Naive thymus-derived CD4-positive, alpha-beta T cell (primary cell): ENCODE data around the gene PTGDR. TPM values are rescaled to one million over a fixed set of nuclear protein-coding genes. Genes with fewer than 3 reads are reported as not detected.
A peak's percentile ranks its signal among the peaks of the same experiment; 100 is the strongest.

Experiments used
- ATAC-seq: fragments of 150-1000 bp; cut with Tn5 transposase; 2 replicates; pipeline ENCODE4 v1.10.0; 2021; ENCODE audit warnings: mild to moderate bottlenecking, moderate library complexity
- CTCF ChIA-PET: fragments of 350-600 bp; sonication (Branson Sonifier 250); formaldehyde crosslinking; loops from one replicate; lab custom pipeline; 2021; ENCODE audit warnings: antibody characterized with exemption; lab: Charles Lee
- POLR2A ChIA-PET: fragments of 350-600 bp; sonication (Branson Sonifier 250); formaldehyde crosslinking; loops from one replicate; lab custom pipeline; 2021; ENCODE audit warnings: antibody characterized with exemption, inconsistent platforms; lab: Charles Lee
- DNase-seq, 9 donors: peaks; one replicate each; pipeline versions ENCODE4 v3.0.0 to v3.0.0-alpha.2; 2020 to 2022; ENCODE audit warnings: mixed read lengths in 1 of 9
- H3K27ac ChIP-seq: one replicate; pipeline ENCODE4 v1.7.0; 2013; ENCODE audit warnings: mild to moderate bottlenecking, low read depth, low read length, moderate library complexity
- H3K27me3 ChIP-seq, 2 donors: one replicate each; pipeline ENCODE4 v1.7.0; 2013; ENCODE audit warnings: low read length in 2 of 2, mild to moderate bottlenecking in 2 of 2, moderate library complexity in 2 of 2; ENCODE audit not compliant: control insufficient read depth in 2 of 2, insufficient read depth in 2 of 2
- H3K36me3 ChIP-seq, 3 experiments: 1 replicate in 2 of 3; 2 replicates in 1 of 3; pipeline ENCODE4 v1.7.0; 2013; ENCODE audit warnings: low read length in 3 of 3, mild to moderate bottlenecking in 3 of 3, moderate library complexity in 1 of 3; ENCODE audit not compliant: insufficient read depth in 3 of 3, control insufficient read depth in 2 of 3
- H3K4me1 ChIP-seq, 2 donors: one replicate each; pipeline ENCODE4 v1.7.0; 2013; ENCODE audit warnings: low read length in 2 of 2, mild to moderate bottlenecking in 2 of 2, moderate library complexity in 1 of 2; ENCODE audit not compliant: control insufficient read depth in 2 of 2, insufficient read depth in 2 of 2
- H3K4me3 ChIP-seq: 2 replicates; pipeline ENCODE4 v1.7.0; 2013; ENCODE audit warnings: mild to moderate bottlenecking, low read length
- H3K9me3 ChIP-seq, 3 experiments: 1 replicate in 2 of 3; 2 replicates in 1 of 3; pipeline ENCODE4 v1.7.0; 2013; ENCODE audit warnings: low read length in 3 of 3; ENCODE audit not compliant: control insufficient read depth in 2 of 3
- H3K27ac Mint-ChIP-seq, 9 donors: one replicate each; pipeline ENCODE4 v1.8.0; 2020 to 2022; ENCODE audit warnings: mixed read lengths in 9 of 9, mild to moderate bottlenecking in 8 of 9, moderate library complexity in 5 of 9, inconsistent platforms in 2 of 9
- H3K27me3 Mint-ChIP-seq, 5 donors: one replicate each; pipeline ENCODE4 v1.8.0; 2021 to 2022; ENCODE audit warnings: mixed read lengths in 5 of 5, mild to moderate bottlenecking in 1 of 5
- H3K36me3 Mint-ChIP-seq, 5 donors: one replicate each; pipeline ENCODE4 v1.8.0; 2020 to 2022; ENCODE audit warnings: mixed read lengths in 5 of 5, mild to moderate bottlenecking in 3 of 5, inconsistent platforms in 1 of 5
- H3K4me1 Mint-ChIP-seq, 7 donors: one replicate each; pipeline ENCODE4 v1.8.0; 2020 to 2022; ENCODE audit warnings: mixed read lengths in 7 of 7, mild to moderate bottlenecking in 3 of 7, inconsistent platforms in 1 of 7
- H3K4me3 Mint-ChIP-seq, 10 donors: one replicate each; pipeline ENCODE4 v1.8.0; 2020 to 2022; ENCODE audit warnings: mild to moderate bottlenecking in 10 of 10, mixed read lengths in 10 of 10, moderate library complexity in 6 of 10, inconsistent platforms in 2 of 10
- H3K9me3 Mint-ChIP-seq, 11 donors: one replicate each; pipeline ENCODE4 v1.8.0; 2020 to 2022; ENCODE audit warnings: mixed read lengths in 11 of 11, mild to moderate bottlenecking in 4 of 11, inconsistent platforms in 1 of 11, moderate library complexity in 1 of 11
- intact Hi-C, 2 donors: fragments of 100-400 bp; cut with micrococcal nuclease; formaldehyde crosslinking; loops; one replicate each; pipeline ENCODE4 v1.15.1; 2023
- polyA plus RNA-seq, 2 donors: library from polyadenylated mRNA; unstranded; fragments of 300-500 nt; fragmentation: Illumina TruSeq; gene quantifications; one replicate each; pipeline ENCODE4 v1.2.3, GENCODE V29; 2021
- total RNA-seq, 6 experiments: library from RNA in 5 of 6; stranded (reverse) in 5 of 6; gene quantifications; 1 replicate in 5 of 6; 2 replicates in 1 of 6; pipeline ENCODE4 v1.2.3 and lab custom pipeline; 2021 to 2026

PTGDR gene
- total and polyA plus RNA-seq, 7 experiments from 2014 or later: 0.10 to 12.4 (median 0.35) TPM

- Mint-ChIP-seq H3K36me3 (peaks cover 0 to 93% (median 10%) of the 10 kb centered on the region in 5 donors), H3K4me3 (peak overlapping the region; percentile 88 to 100 (median 98)), H3K27ac (peak overlapping the region; percentile 10 to 97 (median 79)), H3K4me1 (peaks cover 48 to 86% (median 59%) of the 10 kb centered on the region in 7 donors), H3K27me3 (peaks cover 0 to 5% (median 0%) of the 10 kb centered on the region in 5 donors), H3K9me3 (peaks cover 0 to 2% (median 0%) of the 10 kb centered on the region in 11 donors)
- ATAC-seq (peak; percentile 54), DNase-seq (peak in 2 of 9 donors; percentile 18 to 35)
- H3K27me3 ChIP-seq: no peaks in the 10 kb centered on the region
- H3K4me1 ChIP-seq: peaks cover 14 to 24% of the 10 kb centered on the region in 2 donors
- H3K4me3 ChIP-seq: peak overlapping the region; percentile 80
- ChIA-PET CTCF (interaction anchor here (2.2 kb wide), 1 partner anchor 15 kb away, joined by 9 read pairs; no protein-coding TSS in a partner anchor), POLR2A (interaction anchor here (2.5 kb wide), 1 partner anchor 12 kb away, joined by 5 read pairs; no protein-coding TSS in a partner anchor)
- H3K36me3 ChIP-seq: no peaks in the 10 kb centered on the region
- peak overlapping the region; percentile 62 for H3K27ac ChIP-seq
- no peaks in the 10 kb centered on the region for H3K9me3 ChIP-seq
- intact Hi-C loops: loop anchor here (1.0 to 10.0 kb wide), 11 partner anchors 15 to 663 kb away; partner anchors contain the start of genes GNG2 (in 2 of the 2), ERO1A (in 1 of the 2), FRMD6 (in 1 of the 2) and GNPNAT1 (in 1 of the 2)
Observed at GRCh38 chr14:52315355-52315718, 47.8 kb downstream of the PTGDR start.

GRCh38 chr14:52318062-52318461 is 50.6 kb downstream of the PTGDR start:
- no peaks in the 10 kb centered on the region for H3K27me3 ChIP-seq
- peaks cover 0 to 13% (median 0%) of the 10 kb centered on the region in 3 experiments for H3K9me3 ChIP-seq
- Mint-ChIP-seq H3K36me3 (peaks cover 15 to 93% (median 21%) of the 10 kb centered on the region in 5 donors), H3K4me1 (peaks cover 32 to 63% (median 51%) of the 10 kb centered on the region in 7 donors), H3K27me3 (peaks cover 0 to 5% (median 0%) of the 10 kb centered on the region in 5 donors), H3K4me3 (peak overlapping the region in 7 of 10 donors; percentile 42 to 100 (median 97)), H3K27ac (peak overlapping the region in 6 of 9 donors; percentile 20 to 97 (median 65)), H3K9me3 (peaks cover 0 to 25% (median 13%) of the 10 kb centered on the region in 11 donors)
- H3K4me1 ChIP-seq: peaks cover 5 to 18% of the 10 kb centered on the region in 2 donors
- ATAC-seq (no peak), DNase-seq (no peak)
- peak overlapping the region; percentile 80 for H3K4me3 ChIP-seq
- POLR2A ChIA-PET: interaction anchor here (1.3 to 2.1 kb wide), 2 partner anchors 12 to 234 kb away, joined by 3 to 9 read pairs; partner anchors contain the start of genes GPR137C and TXNDC16
- CTCF ChIA-PET: no interaction called here
- H3K27ac ChIP-seq: peak overlapping the region; percentile 36
- no peaks in the 10 kb centered on the region for H3K36me3 ChIP-seq
- intact Hi-C loops: loop anchor here (5.0 to 10.0 kb wide), 3 partner anchors 154 to 666 kb away; partner anchors contain the start of genes GNG2 (in 2 of the 2) and FRMD6 (in 1 of the 2)

GRCh38 chr14:52318826-52319645 is 51.5 kb downstream of the PTGDR start:
- CTCF ChIA-PET: interaction anchor here (0.6 to 0.9 kb wide), 2 partner anchors 17 to 986 kb away, joined by 3 read pairs; no protein-coding TSS in a partner anchor
- intact Hi-C loops: loop anchor here (5.0 to 10.0 kb wide), 3 partner anchors 153 to 667 kb away; partner anchors contain the start of genes GNG2 (in 2 of the 2) and FRMD6 (in 1 of the 2)
- H3K27ac ChIP-seq: no peak overlapping the region

GRCh38 chr14:52319919-52320318 is 52.4 kb downstream of the PTGDR start:
- Mint-ChIP-seq H3K4me3 (peak overlapping the region in 2 of 10 donors; percentile 45 to 99), H3K36me3 (peaks cover 15 to 94% (median 23%) of the 10 kb centered on the region in 5 donors), H3K27me3 (peaks cover 0 to 3% (median 0%) of the 10 kb centered on the region in 5 donors), H3K27ac (peak overlapping the region in 3 of 9 donors; percentile 5 to 63 (median 22)), H3K9me3 (peaks cover 0 to 36% (median 13%) of the 10 kb centered on the region in 11 donors), H3K4me1 (peaks cover 19 to 68% (median 42%) of the 10 kb centered on the region in 7 donors)
- Histone ChIP-seq H3K36me3 (no peaks in the 10 kb centered on the region), H3K27me3 (no peaks in the 10 kb centered on the region), H3K4me1 (peaks cover 5 to 31% of the 10 kb centered on the region in 2 donors), H3K9me3 (peaks cover 0 to 13% (median 0%) of the 10 kb centered on the region in 3 experiments), H3K4me3 (no peak overlapping the region), H3K27ac (no peak overlapping the region)
- ChIA-PET CTCF (no interaction called here), POLR2A (no interaction called here)
- intact Hi-C loops: loop anchor here (5.0 to 10.0 kb wide), 3 partner anchors 152 to 668 kb away; partner anchors contain the start of genes GNG2 (in 2 of the 2) and FRMD6 (in 1 of the 2)
- ATAC-seq (no peak), DNase-seq (no peak)

More at GRCh38 chr14:52318826-52319645, 51.5 kb downstream of the PTGDR start:
- ATAC-seq: no peak
- H3K9me3 ChIP-seq: peaks cover 0 to 13% (median 0%) of the 10 kb centered on the region in 3 experiments
- Mint-ChIP-seq H3K4me1 (peaks cover 22 to 59% (median 44%) of the 10 kb centered on the region in 7 donors), H3K9me3 (peaks cover 0 to 35% (median 13%) of the 10 kb centered on the region in 11 donors), H3K36me3 (peaks cover 15 to 93% (median 25%) of the 10 kb centered on the region in 5 donors), H3K27me3 (peaks cover 0 to 5% (median 0%) of the 10 kb centered on the region in 5 donors), H3K4me3 (peak overlapping the region in 5 of 10 donors; percentile 49 to 99 (median 59)), H3K27ac (peak overlapping the region in 5 of 9 donors; percentile 18 to 94 (median 70))
- H3K4me1 ChIP-seq: peaks cover 5 to 24% of the 10 kb centered on the region in 2 donors
- H3K36me3 ChIP-seq: no peaks in the 10 kb centered on the region
- peak overlapping the region; percentile 34 for H3K4me3 ChIP-seq
- H3K27me3 ChIP-seq: no peaks in the 10 kb centered on the region
- POLR2A ChIA-PET: no interaction called here
- DNase-seq: no peak

GRCh38 chr14:52325126-52325525 is 57.6 kb downstream of the PTGDR start:
- H3K9me3 Mint-ChIP-seq: peaks cover 0 to 36% (median 13%) of the 10 kb centered on the region in 11 donors
- H3K4me3 Mint-ChIP-seq: peak overlapping the region in 2 of 10 donors; percentile 37 to 86
- Histone ChIP-seq H3K4me1 (peaks cover 0 to 63% of the 10 kb centered on the region in 2 donors), H3K36me3 (no peaks in the 10 kb centered on the region), H3K27ac (no peak overlapping the region), H3K4me3 (no peak overlapping the region), H3K9me3 (peaks cover 0 to 13% (median 0%) of the 10 kb centered on the region in 3 experiments), H3K27me3 (no peaks in the 10 kb centered on the region)
- peaks cover 0 to 2% (median 0%) of the 10 kb centered on the region in 5 donors for H3K27me3 Mint-ChIP-seq
- peak; percentile 84 for ATAC-seq
- intact Hi-C loops: loop anchor here (1.0 to 2.0 kb wide), 5 partner anchors 8 to 76 kb away; partner anchors contain the start of gene PTGER2 (in 1 of the 2)
- peaks cover 9 to 88% (median 20%) of the 10 kb centered on the region in 7 donors for H3K4me1 Mint-ChIP-seq
- no peak for DNase-seq
- ChIA-PET CTCF (no interaction called here), POLR2A (no interaction called here)
- H3K27ac Mint-ChIP-seq: peak overlapping the region in 5 of 9 donors; percentile 16 to 86 (median 31)
- peaks cover 15 to 87% (median 30%) of the 10 kb centered on the region in 5 donors for H3K36me3 Mint-ChIP-seq
